GM19025 (cell line): ENCODE data around the gene ANKRD36.
"Not testable (repeated sequence)": the region's sequence is repeated elsewhere in the genome, so short reads cannot be mapped to it uniquely, and the experiment has no call there.

Experiments
- ATAC-seq: cut with Tn5 transposase; IDR thresholded peaks from one replicate; pipeline ENCODE4 v1.9.1; 2021; ENCODE audit warnings: mild to moderate bottlenecking, low read depth, moderate library complexity; ENCODE audit not compliant: unreplicated experiment

The ANKRD36 gene

GRCh38 chr2:97113050-97113881, at the start of gene ANKRD36:
Gene ANKRD36, plus strand, starts transcription at chr2:97113153. Its CDS starts 587 bp downstream, at chr2:97113740.
- peak; percentile 93 for ATAC-seq

- ATAC-seq, result not testable (repeated sequence)
These were observed 46.9 kb upstream of the ANKRD36 start for GRCh38 chr2:97066030-97066429.

- ATAC-seq, result no peak
These were observed 45.5 kb upstream of the ANKRD36 start for GRCh38 chr2:97067279-97068004.

- ATAC-seq, result no peak
These were observed 44.9 kb upstream of the ANKRD36 start for GRCh38 chr2:97068074-97068473.

- ATAC-seq, result not testable (repeated sequence)
These were observed 44.2 kb upstream of the ANKRD36 start for GRCh38 chr2:97068722-97069121.

- ATAC-seq, result not testable (repeated sequence)
These were observed 42.0 kb upstream of the ANKRD36 start for GRCh38 chr2:97070915-97071314.

GRCh38 chr2:97077213-97077612, 35.7 kb upstream of the ANKRD36 start:
- not testable (repeated sequence) for ATAC-seq

GRCh38 chr2:97080855-97081254, 32.1 kb upstream of the ANKRD36 start:
- ATAC-seq, result not testable (repeated sequence)

GRCh38 chr2:97082206-97082605, 30.7 kb upstream of the ANKRD36 start:
- ATAC-seq, result not testable (repeated sequence)

GRCh38 chr2:97083516-97083915, 29.4 kb upstream of the ANKRD36 start:
- ATAC-seq, result not testable (repeated sequence)

GRCh38 chr2:97085093-97085492, 27.9 kb upstream of the ANKRD36 start:
- ATAC-seq, result not testable (repeated sequence)

- ATAC-seq, result not testable (repeated sequence)
These were observed 24.2 kb upstream of the ANKRD36 start for GRCh38 chr2:97088706-97089105.

- not testable (repeated sequence) for ATAC-seq
These were observed 20.0 kb upstream of the ANKRD36 start for GRCh38 chr2:97092946-97093345.

GRCh38 chr2:97093983-97094771, 18.8 kb upstream of the ANKRD36 start:
- not testable (repeated sequence) for ATAC-seq

- peak; percentile 95 for ATAC-seq
These were observed 18.0 kb upstream of the ANKRD36 start, which contains the start of gene FAHD2B for GRCh38 chr2:97094772-97095611. Gene FAHD2B, minus strand, starts transcription at chr2:97094882. Its CDS starts 3,176 bp downstream, at chr2:97091706.

GRCh38 chr2:97095661-97096060, 17.3 kb upstream of the ANKRD36 start:
- ATAC-seq, result no peak

- ATAC-seq, result not testable (repeated sequence)
These were observed 14.1 kb upstream of the ANKRD36 start for GRCh38 chr2:97098786-97099372.

GRCh38 chr2:97106878-97107277, 6.1 kb upstream of the ANKRD36 start:
- ATAC-seq, result not testable (repeated sequence)

GRCh38 chr2:97111246-97111645, 1.7 kb upstream of the ANKRD36 start:
- ATAC-seq, result not testable (repeated sequence)
